ENCODE data around the gene THRB.
A peak's percentile ranks its signal among the peaks of the same experiment; 100 is the strongest.

THRB gene

DNA sequence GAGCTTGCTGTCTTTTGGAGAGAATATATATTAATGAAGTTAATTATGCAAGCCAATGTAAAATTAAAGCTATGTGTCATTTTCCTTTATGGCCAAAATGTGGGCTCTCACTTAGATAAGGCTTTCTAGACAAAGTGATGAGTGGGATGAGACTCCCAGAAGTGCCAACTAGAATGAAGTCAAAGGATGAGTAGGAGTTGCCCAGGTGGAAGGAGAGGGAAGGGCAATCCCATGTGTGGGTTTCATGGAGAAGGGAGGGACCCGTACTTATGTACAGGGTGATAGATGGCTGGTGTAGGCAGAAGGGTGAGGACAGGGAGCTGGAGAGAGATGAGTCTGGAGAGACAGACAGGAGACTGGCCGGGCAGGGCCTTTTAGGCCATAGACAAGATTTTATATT lies 239.2 kb downstream of the THRB start:
- DNase-seq, result no peak

DNA sequence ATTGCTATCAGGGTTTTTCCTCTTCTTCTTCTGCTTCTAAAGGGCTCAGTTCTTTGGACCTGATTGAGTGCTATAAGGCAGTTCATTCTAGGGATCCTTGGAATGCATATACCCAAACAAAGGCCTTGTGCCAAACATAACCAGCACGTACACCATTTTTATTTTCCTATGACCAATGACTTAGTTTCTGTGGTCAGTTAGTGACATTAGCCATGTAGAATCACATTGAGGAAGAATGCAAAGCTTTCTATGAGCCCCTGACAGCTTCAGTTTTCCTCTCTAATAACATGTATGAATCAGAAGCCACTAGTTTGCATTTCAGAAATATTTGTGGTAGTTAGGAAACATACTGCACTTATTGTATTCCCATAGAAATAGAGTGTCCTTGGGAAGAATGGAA lies 240.0 kb downstream of the THRB start:
- DNase-seq, result no peak

DNA sequence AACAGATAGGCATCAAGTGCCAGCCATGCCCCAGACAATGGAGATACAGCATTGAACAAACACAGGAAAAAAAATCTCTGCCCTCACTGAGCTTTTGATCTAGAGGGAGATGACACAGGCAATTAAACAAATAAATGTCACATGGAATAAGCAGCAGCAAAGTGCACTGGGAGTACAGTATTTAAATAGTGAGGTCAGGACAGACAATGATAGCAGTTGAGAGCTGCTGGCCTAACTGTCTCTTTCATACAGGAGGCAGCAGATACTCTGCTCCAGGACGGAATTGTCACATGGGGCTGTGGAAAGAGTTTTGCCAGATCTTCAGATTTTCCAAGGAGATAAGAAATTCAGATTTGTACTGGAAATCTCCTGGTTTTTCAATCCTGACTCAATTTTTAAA lies 241.3 kb downstream of the THRB start:
- DNase-seq, result no peak

DNA sequence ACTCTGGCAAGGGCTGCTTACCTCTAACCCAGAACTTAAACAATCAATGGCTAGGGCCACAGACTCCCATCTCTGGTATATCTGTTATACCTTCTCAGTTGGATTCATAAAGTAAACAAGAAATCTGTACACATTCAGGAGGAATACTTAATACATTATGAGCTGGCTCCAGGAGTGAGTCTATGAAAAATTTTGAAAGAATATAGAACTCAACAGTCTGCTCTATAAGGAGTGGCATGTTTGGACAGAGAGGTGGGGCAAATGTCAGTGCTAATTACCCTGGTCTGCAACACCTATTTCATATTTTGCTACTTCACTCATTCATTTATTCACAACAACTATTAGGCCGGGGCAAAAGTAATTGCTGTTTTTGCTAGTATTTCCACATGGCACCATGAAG lies 245.1 kb downstream of the THRB start:
- no peak for DNase-seq

DNA sequence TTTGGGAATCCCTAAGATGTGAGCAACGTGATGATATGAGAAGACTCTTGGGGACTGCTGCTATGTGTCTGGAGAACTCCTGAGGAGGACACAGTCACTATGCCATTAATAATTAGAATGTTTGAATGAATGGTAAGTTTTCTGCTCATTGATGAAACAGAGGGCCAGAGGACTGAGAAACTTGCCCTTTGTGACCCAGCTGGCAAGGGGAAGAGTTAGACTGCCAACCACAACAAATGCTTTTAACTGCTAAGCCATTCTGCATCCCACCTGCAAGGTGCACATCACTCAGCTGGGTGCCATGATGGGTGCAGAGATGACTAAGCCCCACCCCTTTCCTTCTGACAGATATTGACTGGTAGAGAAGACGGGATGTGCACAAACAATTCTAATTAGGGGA lies 249.6 kb downstream of the THRB start:
- DNase-seq, result no peak

DNA sequence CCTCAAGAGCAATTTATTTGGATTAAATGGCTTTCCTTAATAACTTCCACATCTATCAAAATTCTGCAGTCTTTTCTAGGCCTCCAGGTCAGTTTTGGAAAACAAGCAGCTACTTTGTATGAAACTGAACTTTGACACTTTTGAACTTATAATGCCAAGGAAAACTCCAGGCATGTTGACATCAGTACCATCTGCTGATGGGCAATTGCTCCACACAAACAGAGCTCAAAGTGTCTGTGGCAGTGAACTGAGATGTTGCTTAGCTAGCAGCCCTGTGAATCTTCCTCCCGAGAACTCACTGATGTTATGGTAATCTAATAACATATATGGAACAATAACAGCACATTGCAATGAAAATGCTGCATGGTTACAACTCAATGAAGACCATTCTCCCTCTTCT lies 250.2 kb downstream of the THRB start:
- DNase-seq, result no peak

DNA sequence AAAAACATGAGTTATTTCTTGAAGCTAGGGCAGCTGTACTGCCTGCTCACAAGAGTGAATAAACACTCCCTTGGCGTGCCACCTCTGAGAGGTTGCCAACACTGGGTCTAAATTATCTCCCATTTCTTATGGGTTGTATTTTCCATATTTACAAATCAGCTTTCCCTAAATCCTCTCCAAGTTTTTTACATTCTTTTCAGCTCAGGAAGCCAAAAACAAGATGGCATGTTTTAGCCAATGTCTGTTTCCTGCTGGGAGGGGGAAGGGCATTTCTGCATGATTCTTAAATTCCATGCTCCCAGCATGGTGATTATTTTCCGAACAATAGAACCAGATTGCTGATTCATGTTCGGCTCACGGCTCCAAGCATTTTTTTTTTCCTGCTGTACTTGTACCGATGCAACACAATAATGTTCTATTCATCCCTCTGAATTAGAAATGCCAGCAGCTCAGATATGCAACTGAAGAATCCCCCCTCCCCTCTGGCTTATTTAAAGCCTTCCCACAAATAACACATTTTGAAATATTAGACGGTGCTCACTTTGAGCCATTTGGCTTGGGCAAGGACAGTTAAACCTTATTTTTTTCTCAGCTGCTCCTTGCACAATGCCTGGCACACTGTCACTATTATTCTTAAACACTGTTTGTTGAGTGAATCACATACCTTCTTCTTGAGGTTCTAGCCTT lies 252.5 kb downstream of the THRB start:
- peak; percentile 59 for DNase-seq

DNA sequence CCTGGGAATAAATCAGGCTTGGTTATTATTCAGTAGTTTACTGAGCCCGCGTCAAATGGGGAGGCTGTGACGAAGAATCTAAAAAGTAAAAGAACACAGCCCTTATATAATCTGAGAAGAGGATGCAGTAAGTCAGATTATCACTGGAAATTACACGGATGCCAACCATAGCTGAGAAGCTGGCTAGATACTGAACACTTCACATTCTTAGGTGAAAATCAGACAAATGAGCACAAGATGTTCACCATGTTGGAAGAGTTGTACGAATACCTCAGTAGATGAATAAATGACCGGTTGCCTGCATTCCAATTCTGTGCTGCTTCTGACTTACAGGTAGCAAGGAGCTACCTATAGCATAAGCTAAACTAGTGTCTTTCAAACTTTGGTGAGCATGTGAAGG lies 254.3 kb downstream of the THRB start:
- no peak for DNase-seq

DNA sequence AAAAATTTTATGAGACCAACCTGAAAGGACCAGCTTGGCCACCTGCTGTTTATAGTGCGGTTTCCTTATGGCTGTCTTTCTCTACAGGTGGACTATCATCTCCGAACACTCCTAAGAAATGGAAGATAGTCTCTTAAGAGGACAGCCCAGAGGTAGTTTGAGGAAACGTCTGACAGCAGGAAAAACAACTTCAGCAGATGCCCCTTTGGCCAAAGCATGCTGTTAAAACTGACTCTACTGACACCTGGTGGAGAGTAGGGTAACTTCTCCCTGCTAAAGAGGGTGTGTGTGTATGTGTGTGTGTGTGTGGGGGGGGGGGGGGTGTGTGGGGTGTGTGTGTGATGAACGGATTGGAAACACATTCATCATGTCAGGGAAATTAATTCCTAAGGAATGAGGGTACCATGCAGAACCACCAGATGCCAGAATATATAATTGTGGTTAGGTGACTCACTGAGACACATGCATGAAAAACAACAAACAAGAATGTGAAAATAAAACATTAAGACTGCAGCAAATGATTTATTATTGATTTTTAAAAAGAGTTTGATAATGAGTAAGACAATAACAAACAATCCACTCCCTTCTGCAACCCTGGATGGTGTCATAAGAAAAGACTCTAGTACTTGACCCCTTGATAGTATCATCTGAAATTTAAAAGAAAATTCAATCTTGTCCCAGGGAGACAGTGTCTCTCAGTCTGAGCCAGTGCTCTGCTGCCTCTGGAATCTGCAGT lies 256.5 kb downstream of the THRB start:
- DNase-seq, result peak; percentile 38

DNA sequence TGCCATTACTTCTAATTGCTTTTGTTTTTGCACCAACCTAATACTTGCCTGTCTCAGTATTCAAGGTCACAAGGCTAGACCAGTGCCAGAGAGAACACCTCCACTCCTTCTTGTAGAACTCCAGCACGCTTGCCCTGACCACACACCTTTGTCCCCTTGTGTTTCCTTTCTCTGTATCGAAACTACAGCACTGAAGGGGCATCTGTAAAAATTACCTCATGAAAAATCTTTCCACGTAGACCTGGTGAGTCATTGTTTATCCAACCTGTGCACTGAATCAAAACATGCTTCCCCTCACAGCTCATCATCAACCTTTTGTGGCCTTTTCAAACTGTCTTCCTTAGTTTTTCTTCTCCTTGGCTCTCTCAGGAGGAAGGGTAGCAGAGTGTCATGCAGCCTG lies 259.5 kb downstream of the THRB start:
- DNase-seq, result no peak

DNA sequence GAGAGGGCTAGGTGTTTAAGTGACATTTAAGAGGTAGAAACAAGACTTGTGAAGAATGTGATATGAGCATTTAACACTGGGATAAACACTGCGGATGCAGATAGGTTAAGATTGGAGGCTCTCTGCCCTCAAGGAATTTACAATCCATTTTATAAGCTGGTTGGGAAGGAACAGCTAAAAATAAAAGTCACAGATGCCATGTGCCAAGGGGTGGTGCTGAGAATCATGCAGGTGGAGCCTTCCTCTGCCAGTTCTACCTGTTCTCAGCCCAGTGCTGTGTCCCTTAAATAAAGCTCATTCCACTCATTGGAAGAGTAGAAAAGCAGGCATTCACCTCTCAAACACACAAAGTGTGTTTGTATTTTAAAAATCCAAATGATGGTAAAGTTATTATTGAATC lies 261.9 kb downstream of the THRB start:
- DNase-seq, result no peak

DNA sequence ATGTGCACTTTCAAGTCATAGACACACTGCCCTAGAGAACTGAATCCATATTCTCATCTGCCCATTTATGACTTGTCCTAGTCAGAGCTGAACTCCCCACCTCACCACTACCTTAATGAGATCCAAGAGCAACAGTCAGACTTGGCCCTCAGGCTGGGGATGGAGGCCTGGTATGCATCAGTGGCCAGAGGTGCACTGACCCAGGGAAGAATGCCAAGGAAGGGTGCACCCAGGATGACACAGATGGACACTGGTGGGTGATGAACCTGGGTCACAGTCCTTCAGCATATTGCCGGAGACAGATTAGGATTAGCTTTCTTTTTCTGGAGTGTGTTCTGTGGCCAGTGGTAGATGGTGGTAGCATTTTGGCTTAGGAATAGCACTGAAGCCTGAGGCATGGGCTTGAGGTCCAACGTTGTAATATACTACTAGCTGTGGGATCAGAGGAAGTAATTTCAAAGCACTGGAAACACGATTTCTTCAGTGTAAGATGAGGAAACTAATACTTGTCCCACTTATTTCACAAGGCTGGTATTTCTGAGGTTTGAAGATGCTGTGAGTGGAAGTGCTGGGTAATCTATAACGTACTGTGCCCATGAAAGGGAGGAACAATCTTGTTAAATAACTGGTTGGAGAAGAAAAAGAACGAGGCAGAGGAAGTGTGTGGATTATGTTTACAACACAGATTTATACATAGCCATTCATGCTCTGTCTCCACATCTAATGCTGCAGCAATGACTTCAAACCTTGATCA lies 265.0 kb downstream of the THRB start:
- no peak for DNase-seq

DNA sequence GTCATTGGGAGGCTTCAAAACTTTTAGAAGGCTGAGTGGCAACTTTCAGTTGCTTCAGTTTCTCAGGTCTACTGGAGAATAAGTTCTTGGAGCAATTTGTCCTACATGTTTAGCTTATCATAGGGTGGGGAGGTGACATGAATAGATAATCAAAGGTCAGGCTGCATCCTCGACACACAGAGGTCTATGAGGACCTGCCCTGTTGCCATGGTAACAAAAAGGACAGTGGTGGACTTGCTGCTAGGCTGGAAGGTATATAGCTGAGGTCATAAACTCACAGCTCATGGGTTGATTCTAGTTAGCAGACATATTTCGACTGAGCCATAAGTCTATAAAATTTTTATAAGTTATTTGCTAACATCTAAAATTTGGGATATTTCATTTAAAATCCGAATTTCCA lies 267.0 kb downstream of the THRB start:
- DNase-seq, result no peak

DNA sequence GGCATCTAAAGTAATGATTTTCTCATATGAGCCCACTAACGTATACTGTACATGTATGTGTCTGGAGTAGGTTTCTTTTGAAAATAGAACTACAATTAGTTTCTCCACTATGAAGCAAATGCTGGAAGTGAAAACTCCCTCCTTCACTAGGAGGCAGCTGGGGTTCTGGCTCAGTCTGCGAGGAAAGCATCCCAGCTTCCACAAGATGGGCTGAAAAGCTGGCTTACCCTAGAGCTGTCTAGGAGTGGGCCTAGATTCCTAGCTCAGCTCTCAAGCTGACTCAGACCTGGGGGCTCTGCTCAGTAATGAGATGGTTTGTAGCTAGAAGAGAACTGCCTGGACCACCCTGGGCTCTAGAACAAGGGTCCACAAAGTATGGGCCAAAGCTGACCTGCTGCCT lies 268.3 kb downstream of the THRB start:
- DNase-seq, result no peak

DNA sequence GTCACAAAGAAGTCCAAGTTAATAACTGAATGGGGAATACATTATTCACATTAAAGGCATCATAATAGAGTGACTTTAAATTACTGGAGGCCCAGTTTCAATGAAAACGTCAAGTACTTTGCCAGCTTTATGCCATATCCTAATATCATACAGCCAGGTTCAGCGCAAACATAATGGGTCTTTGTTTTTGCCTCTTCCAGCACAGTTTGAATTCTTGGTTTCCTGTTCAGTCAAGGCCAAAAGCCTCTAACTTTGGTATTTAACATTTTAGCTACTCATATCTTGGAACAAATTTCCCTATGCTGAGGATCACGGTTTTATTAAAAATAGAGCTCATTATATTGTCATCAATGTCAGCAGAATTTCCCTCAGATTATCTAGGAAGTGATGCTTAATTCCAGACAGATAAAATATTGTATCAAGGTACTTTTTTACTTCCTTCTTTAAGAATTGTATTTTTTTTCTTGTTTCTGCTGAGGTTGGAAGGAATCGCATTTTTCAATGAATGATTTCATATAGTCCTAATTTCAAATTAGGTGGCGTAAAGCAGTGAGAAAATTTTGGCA lies 269.2 kb downstream of the THRB start:
- DNase-seq, result no peak

DNA sequence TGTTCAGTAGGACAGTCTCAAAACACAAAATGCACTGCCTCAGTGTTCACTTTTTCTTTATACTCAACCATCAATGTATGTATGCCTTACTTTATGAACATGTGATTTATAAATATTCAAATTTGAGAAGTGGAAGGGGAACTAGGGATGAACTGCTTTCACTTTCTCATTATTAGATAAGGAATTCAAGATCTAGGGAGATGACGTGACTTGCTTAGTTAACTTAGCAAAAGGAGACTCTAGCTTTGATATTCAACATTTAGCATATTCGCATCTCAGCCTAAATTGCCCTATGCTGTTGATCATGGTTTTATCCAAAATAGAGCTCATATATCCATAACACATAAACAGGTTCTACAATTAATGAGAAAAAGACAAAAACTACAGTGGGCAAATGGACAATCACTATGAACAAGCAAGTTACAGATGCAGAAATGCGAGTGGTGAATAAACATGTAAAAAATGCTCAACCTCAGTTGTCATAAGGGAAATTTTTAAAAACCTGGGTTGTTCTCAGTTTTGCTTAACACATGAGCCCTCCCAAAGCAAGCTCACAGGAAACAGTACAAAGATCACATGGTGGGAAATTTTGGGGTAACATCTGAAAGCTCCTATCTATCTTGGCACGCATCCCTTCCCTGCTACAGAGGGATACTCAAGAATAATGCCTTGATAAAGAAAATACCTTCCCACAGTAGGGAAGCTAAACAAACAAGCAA lies 269.8 kb downstream of the THRB start:
- DNase-seq, result no peak

DNA sequence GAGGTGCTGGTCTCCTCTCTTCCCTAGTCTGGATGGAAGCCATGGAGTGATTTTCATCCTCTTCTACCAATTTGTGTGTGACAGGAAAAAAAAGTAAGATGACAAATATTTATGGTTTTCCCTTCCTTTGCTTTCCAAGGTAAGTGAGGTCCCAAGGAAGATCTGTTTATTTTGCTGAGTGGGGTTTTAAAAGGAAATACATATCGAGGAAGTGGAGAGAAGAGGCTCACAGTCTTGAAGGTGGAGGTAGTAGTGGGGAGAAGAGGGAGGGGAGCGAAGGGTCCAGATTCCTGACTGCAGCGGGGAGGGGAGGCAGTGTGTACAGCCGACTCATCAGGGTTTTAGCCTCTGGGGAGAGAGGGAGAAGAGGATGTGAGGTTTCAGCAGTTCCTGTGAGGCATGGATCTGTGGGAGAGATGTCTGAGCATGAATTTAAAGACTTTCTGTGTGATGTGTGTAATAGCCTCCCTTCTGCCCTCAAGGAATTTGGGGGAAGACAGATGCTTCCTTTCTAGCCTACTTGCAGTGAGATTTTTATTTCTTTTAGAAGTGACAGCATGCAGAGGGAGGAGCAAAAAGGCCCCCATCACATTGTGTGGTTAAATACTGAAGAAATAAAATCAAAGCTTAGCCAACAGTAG lies 272.4 kb downstream of the THRB start:
- no peak for DNase-seq

DNA sequence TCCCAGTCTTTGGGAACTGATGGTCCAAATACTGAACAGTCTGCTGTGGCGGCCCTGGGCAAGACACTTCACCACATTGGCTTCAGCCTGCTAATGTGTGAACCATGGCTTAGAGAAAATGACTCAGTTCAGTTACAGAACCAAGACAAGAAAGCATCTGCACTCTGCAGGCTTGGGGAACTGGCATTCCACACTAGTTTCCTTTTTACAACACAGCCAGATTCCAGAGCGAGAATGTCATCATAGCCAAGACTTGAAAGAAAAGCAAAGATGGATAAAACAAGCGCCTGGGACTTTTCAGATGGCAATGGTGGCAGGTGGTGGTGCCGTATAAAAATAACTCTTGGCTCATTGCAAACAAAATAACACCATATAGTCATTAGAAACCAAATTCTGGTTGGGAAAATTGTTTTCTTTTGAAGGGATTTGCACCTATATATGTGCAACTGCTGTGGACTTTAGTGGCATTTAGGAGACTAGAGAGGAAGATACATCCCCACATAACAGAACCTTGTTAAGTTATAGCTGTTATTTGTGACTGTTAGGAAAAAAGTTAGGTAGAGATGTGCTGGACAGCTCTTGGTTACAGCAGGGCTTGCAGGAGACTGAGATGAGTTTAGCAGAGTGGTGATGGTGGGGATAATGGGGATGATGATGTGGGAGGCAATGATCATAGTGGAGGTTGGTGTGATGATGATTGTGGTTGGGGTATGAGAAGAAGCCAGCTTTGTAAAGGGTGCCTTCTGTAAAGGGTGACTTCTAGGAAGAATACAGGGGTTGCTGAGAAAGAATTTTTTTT lies 273.6 kb downstream of the THRB start:
- DNase-seq, result no peak

DNA sequence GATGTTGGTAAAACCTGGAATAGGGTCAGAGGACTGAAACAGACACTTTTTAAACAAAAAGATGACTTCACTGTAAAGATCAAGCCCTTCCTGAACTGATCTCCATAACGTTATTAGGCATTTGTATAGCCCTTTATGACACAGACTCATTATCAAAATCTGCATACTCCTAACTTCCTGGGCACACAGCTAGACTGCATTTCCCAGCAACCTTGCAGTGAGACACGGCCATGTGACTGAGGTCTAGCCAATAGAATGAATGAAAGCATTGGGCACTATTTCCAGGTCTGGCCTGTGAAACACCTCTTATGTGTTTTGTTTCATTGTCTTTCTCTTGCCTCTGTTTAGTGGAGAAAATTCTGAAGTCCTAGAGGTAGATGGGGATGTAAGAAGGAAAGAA lies 279.1 kb downstream of the THRB start:
- DNase-seq, result no peak

DNA sequence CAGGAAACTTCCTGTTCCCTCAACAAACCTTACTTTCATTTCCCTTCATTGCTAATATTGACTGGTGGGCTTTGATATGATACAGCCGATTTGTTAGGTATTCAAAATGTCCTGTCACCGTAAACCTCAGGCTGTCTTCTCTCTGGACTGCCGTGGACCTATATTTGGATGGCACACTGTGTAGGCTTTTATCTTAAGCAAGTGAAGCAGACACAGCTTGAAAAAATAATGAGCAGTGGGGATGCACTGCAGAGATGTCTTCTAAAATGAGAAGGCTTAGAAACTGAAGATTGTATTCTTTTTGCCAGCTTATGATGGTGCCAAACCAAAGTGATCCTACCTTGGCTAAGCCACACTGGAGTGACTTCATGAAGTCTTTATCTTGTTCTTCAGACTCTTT lies 283.3 kb downstream of the THRB start:
- DNase-seq, result no peak

DNA sequence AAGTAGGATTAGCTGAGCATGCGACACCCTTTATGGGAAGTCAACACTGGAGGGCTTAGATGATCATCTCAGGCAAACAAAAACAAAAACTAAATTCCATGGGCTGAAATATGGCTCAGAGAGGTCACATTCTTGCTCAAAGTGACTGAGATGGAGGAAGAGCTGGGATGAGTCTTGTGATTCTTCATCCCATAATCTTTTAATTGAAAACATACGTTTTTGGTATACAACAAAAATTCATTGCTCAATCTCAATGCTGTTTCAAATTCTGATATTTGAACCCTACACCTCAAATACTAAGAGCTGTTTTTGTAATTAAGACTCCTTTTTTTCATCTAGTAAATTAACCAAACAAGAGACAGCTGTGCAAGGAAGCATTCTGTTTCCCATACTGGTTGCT lies 292.6 kb downstream of the THRB start:
- DNase-seq, result no peak

DNA sequence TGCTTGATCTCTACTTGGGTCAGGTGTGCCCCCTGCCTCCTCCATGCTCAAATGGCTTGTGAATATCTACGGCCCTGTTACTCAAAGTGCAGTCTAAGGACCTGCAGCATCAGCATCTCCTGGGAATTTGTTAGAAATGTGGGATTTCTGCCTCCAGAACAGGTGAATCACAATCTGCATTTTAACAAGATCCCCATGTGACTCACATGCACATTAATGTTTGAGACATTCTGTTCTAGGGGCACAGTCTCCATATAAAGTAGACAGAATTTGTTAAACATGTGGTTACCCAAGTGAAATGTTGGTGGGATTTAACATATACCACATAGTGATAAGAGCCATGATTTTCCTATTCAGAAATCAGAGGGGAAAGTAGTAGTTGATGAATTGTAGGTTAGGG lies 293.3 kb downstream of the THRB start:
- no peak for DNase-seq
